ENCODE results near the gene CPVL. TPM values are rescaled to one million over a fixed set of nuclear protein-coding genes. Genes with fewer than 3 reads are reported as not detected.

Gene CPVL
- total and polyA plus RNA-seq, 10 donors, result 18.7 to 259 (median 130) TPM

GRCh38 chr7:28960071-28960840 lies 186.1 kb downstream of the CPVL start:
- Histone ChIP-seq H3K27me3 (replicated peaks in 1 of 7) (peaks cover 10 to 61% (median 36%) of the 10 kb centered on the region in 7 donors), H3K9me3 (no peaks in the 10 kb centered on the region), H3K27ac (no peak overlapping the region), H3K4me3 (no peak overlapping the region), H3K4me1 (peaks cover 13 to 46% (median 36%) of the 10 kb centered on the region in 6 donors), H3K36me3 (no peaks in the 10 kb centered on the region)
- DNase-seq, result no peak
- WGBS, 5 donors, result 84 to 92% (median 86%) methylated on average over 7 of the region's 7 CpGs
- TF ChIP-seq POLR2A (IDR thresholded peaks at IDR 0.05) (no peak), POLR2AphosphoS5 (IDR thresholded peaks at IDR 0.05) (no peak), CTCF (IDR thresholded peaks at IDR 0.05 in 8 of 11, conservative IDR thresholded peaks at IDR 0.05 in 3 of 11) (no peak)
- intact Hi-C loops (cut with DNase I; ENCODE audit: low total_unique reads), result no loop called here

- Histone ChIP-seq H3K9me3 (no peaks in the 10 kb centered on the region), H3K4me3 (peak overlapping the region in 4 of 8 donors; percentile 48 to 77 (median 56)), H3K4me1 (peaks cover 16 to 58% (median 42%) of the 10 kb centered on the region in 6 donors), H3K27me3 (replicated peaks in 1 of 7) (peaks cover 10 to 72% (median 39%) of the 10 kb centered on the region in 7 donors), H3K36me3 (no peaks in the 10 kb centered on the region), H3K27ac (peak overlapping the region in 7 of 8 donors; percentile 28 to 89 (median 87))
- WGBS, 5 donors, result 58 to 72% (median 58%) methylated on average over 4 to 6 of the region's 6 CpGs
- DNase-seq, result no peak
- no peak for TF ChIP-seq POLR2AphosphoS5 (IDR thresholded peaks at IDR 0.05)
- no peak for TF ChIP-seq POLR2A (IDR thresholded peaks at IDR 0.05)
- TF ChIP-seq CTCF (IDR thresholded peaks at IDR 0.05 in 8 of 11, conservative IDR thresholded peaks at IDR 0.05 in 3 of 11), result no peak
- intact Hi-C loops (cut with DNase I; ENCODE audit: low total_unique reads), result loop anchor here (5.0 to 10.0 kb wide), 2 partner anchors 37 to 146 kb away; no protein-coding TSS in a partner anchor
These were observed 187.4 kb downstream of the CPVL start for GRCh38 chr7:28958980-28959347.

GRCh38 chr7:28958235-28958979 lies 187.9 kb downstream of the CPVL start, which contains the start of gene TRIL:
TSS of gene TRIL (minus strand) at chr7:28958330. CDS start at chr7:28958046, 284 bp downstream.
- Histone ChIP-seq H3K4me1 (peaks cover 16 to 62% (median 45%) of the 10 kb centered on the region in 6 donors), H3K27ac (peak within 1 kb of the TSS; percentile 28 to 89 (median 86)), H3K9me3 (no peaks in the 10 kb centered on the region), H3K4me3 (peak within 1 kb of the TSS; percentile 30 to 77 (median 48)), H3K36me3 (no peaks in the 10 kb centered on the region), H3K27me3 (replicated peaks in 1 of 7) (peaks cover 10 to 72% (median 39%) of the 10 kb centered on the region in 7 donors)
- 6 to 15% (median 9%) methylated on average over 60 to 66 of the region's 66 CpGs for WGBS, 5 donors
- TF ChIP-seq POLR2AphosphoS5 (IDR thresholded peaks at IDR 0.05) (peak; percentile 33 to 83 (median 78)), CTCF (IDR thresholded peaks at IDR 0.05 in 8 of 11, conservative IDR thresholded peaks at IDR 0.05 in 3 of 11) (no peak), POLR2A (IDR thresholded peaks at IDR 0.05) (no peak)
- intact Hi-C loops (cut with DNase I; ENCODE audit: low total_unique reads), result loop anchor here (5.0 to 10.0 kb wide), 2 partner anchors 36 to 146 kb away; no protein-coding TSS in a partner anchor
- peak; percentile 84 for DNase-seq
